HL-60 (cell line): ENCODE measurements around the gene MRPL48.

Experiments
- CTCF ChIP-seq: IDR thresholded peaks from one replicate; pipeline ENCODE4 v1.5.1; 2011; ENCODE audit warnings: low read length, control low read depth, inconsistent platforms; ENCODE audit not compliant: insufficient read depth
- POLR2AphosphoS5 ChIP-seq: IDR thresholded peaks from 2 replicates; pipeline ENCODE4 v1.6.1; 2012; ENCODE audit warnings: low read depth
- SPI1 ChIP-seq: IDR thresholded peaks from 2 replicates; pipeline ENCODE4 v1.6.1; 2012; ENCODE audit warnings: low read depth, mild to moderate bottlenecking, borderline replicate concordance
- TF ChIP-seq, protein P1 (sequence below): IDR thresholded peaks from 2 replicates; pipeline ENCODE4 v1.6.1; 2012; ENCODE audit warnings: low read depth; ENCODE audit not compliant: insufficient replicate concordance

DNA sequence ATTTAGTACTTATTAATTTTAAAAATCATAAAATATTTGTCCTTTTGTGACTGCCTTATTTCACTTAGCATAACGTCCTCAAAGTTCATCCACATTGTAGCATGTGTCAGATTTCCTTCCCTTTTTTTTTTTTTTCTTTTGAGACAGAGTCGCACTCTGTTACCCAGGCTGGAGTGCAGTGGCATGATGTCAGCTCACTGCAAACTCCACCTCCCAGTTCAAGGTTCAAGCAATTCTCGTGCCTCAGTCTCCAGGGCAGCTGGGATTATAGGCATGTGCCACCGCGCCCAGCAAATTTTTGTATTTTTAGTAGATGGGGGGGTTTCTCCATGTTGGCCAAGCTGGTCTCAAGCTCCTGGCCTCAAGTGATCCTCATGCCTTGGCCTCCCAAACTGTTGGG lies 37.4 kb upstream of the MRPL48 start:
- TF ChIP-seq CTCF (no peak), SPI1 (no peak), POLR2AphosphoS5 (no peak)
- TF ChIP-seq, protein P1, sequence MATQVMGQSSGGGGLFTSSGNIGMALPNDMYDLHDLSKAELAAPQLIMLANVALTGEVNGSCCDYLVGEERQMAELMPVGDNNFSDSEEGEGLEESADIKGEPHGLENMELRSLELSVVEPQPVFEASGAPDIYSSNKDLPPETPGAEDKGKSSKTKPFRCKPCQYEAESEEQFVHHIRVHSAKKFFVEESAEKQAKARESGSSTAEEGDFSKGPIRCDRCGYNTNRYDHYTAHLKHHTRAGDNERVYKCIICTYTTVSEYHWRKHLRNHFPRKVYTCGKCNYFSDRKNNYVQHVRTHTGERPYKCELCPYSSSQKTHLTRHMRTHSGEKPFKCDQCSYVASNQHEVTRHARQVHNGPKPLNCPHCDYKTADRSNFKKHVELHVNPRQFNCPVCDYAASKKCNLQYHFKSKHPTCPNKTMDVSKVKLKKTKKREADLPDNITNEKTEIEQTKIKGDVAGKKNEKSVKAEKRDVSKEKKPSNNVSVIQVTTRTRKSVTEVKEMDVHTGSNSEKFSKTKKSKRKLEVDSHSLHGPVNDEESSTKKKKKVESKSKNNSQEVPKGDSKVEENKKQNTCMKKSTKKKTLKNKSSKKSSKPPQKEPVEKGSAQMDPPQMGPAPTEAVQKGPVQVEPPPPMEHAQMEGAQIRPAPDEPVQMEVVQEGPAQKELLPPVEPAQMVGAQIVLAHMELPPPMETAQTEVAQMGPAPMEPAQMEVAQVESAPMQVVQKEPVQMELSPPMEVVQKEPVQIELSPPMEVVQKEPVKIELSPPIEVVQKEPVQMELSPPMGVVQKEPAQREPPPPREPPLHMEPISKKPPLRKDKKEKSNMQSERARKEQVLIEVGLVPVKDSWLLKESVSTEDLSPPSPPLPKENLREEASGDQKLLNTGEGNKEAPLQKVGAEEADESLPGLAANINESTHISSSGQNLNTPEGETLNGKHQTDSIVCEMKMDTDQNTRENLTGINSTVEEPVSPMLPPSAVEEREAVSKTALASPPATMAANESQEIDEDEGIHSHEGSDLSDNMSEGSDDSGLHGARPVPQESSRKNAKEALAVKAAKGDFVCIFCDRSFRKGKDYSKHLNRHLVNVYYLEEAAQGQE = no peak
